RKO (cell line): ENCODE measurements around the gene PHKB.
"Not testable (repeated sequence)": the region's sequence is repeated elsewhere in the genome, so short reads cannot be mapped to it uniquely, and the experiment has no call there.

Experiments used
- DNase-seq: peaks from one replicate; pipeline ENCODE4 v3.0.0-alpha.2; 2016; ENCODE audit warnings: low spot score

PHKB gene

DNA sequence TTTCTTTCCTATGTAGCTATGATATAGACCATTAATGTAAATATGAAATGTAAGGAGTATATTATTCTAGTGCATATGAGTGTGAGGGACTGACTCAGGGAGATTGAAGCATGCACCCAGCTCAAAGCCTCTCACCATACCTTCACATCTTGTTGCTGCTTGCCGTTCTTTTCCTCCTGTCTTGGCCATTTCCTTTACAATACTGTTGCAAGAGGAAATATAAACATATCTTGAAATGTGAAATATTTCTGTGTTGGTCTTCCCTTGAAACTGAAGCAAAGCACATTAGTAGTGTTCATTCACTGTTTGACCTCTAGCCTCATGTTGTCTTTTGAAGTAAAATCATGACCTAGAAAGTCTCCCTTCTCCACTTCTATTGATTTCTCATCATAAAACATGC lies 46.6 kb downstream of the PHKB start:
- DNase-seq, result no peak

DNA sequence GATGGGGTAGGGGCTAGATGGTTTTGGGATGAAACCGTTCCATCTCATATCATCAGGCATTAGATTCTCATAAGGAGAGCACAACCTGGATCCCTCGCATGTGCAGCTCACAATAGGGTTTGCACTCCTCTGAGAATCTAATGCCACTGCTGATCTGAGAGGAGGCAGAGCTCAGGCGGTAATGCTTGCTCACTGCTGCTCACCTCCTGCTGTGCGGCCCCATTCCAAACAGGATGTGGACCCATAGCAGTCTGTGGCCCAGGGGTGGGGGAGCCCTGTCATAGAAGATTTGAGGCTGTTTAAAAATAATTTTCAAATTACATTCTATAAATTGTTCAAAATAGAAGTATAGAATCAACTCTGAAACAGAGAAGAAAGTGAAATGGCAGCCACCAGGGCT lies 50.8 kb downstream of the PHKB start:
- DNase-seq, result no peak

DNA sequence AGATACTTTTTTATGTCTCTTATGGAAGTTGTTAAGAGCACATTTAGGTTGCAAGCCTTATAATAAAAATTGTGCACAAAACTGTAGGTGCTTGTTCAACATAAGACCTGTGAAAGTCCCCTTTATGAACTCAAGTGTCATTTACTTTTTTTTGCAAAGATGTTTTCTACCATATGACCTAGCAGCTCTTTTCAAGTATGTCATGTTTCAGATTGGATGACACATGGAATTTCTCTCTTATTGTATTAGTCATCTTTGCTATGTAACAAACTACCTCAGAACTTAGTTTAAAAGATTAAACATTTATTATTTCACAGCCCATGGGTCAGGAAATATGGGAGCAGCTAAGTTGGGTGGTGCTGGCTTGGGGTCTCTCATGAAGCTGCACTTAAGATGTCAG lies 57.9 kb downstream of the PHKB start:
- DNase-seq, result peak; percentile 46

DNA sequence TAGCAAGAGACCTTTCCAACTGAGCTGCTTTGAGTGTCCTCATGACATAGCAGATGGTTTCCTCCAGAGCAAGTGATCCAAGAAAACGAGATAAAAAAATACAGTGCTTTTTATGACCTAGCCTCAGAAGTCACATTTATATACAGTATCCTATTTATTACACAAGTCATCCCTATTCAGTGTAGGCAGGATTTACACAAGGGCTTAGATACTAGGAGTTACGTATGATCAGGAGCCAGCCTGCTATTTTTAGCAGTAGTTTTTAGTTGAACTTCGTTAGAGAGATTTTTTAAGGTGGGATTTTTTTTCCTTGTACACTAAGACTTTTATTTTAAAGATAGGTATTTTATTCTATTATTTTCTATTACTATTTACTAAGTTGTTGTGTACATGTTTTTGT lies 58.4 kb downstream of the PHKB start:
- DNase-seq, result no peak

DNA sequence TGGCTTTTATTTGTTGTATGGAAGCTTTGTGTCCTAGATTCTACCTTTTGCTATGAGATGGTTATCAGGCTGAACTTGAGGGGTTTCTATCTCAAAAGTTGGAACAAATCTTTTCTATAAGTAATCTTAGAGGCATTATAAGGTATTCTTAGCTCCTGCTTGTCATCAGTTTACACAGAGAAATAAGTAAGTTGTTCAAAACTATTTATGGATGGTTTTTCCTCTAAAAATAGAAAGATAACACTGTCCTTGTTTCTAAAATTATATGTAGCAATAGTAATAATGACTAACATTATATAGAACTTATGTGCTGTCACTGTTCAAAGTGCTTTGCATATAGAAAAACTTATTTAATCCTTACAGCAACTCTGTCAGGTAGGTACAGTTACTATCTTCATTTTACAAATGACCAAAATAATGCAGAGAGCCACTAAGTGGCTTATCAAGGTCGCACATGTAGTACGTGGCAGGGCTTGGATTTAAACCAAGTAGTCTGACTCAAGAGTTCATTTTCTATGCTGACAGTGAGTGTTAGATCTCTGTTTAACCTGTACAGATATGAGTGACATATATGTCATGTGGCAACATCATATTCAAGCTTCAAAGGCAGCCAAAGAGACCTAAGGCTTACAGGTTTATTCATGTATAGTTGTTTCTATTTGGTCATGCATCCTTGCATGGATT lies 59.0 kb downstream of the PHKB start:
- DNase-seq, result peak; percentile 50

DNA sequence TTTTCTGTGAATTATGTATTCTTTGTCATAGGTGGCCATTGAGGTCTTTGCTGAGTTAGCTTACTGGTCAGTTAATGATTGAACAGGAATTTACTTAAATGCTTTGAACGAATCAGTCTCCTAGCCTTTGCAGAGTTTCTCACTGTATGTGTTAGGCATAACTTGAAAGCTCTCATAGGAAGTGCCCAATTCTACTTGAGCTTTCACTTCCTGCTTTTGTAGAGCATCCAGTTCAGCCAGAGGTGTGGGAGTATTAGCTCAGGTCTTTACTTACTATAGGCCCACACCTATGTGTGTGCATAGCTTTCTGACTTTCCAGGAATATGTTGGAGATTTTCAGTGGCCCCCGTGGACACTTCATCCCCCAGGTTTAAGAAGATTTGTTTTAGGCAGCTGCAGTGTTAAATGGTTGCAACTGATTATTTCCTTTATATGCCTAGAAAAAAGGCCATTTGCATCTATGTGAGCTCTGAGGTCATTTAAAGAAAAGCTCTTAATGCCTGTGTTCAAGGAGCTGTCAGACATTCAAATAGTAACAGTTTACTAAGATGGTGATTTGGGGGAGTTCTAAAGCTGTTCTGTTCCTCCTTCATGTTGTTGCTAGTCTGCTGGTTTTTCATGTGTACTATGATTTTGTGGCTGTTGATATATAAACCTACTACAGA lies 62.3 kb downstream of the PHKB start:
- DNase-seq, result no peak

DNA sequence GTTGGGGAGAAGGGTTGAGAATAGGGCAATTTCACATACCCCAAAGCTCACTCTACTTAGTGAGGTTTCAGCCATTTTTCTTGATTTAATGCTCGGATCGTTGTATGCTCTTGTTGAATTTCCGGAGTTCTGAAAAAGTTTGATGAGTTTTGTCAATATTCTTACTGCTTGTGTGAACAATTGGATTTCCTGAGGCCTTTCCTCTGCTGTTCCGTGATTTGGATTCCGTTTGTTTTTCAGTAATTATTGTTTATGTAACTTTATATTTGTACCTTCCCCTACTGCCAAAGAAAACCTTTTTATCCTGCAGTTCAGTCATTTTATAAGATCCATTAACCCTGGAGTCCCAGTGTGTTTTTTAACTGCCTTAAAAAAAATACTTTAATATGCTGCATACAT lies 62.9 kb downstream of the PHKB start:
- no peak for DNase-seq

DNA sequence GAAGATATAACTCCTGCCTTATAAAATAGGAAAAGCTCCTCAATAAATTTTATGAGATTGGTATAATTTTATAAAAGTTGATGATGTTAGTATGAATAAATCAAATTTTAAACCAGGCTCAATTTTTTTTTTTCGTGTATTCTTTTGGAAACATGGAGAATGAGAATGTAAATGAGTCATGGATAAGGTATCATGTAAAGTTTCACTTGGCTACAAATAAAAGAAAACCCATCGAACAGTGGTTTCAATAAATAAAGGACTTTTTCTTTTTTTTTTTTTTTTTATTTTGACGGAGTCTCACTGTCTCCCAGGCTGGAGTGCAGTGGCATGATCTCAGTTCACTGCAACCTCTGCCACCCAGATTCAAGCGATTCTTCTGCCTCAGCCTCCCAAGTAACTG lies 67.3 kb downstream of the PHKB start:
- no peak for DNase-seq

DNA sequence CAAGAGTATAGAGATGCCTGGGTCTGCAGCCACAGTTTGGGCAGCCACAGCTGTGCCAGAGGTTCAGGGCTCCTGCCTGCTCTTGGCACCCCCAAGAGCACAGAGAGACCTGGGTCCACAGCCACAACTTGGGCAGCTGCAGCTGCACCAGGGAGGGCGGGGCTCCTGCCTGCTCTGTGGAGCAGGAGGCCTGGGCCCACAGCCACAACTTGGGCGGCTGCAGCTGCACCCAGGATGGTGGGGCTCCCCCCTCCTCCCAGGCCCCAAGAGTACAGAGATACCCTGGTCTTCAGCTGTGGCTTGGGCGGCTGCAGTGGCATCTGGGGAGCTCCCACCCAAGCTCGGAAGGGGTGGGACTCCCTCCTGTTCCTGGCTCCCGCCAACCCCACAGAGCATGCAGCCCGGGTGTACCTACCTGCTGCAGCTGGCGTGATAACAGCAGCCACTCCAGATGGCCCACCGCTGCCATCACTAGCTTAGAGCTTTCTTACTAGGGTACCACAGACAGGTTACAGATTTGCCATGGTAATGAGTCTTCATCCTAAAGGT lies 72.7 kb downstream of the PHKB start:
- DNase-seq, result no peak

DNA sequence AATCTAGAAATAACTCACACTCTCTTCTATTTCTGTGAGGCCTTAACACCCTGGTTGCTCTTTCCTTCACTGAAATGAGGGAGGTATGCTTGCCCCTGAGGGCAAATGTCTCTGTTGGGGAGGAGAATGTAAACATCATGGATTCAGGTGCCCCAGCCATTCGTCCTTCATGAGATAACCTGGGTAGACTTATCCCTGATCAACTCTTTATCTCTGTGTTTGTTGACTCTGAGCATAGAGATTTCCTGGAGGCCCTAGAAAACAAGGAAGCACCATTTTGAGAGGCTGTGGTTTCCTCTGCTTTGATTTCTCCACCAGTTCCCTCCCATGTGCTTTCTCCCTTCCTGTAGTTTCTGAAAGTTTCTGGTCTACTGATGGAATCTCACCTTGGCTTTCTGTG lies 77.3 kb downstream of the PHKB start:
- DNase-seq, result no peak

DNA sequence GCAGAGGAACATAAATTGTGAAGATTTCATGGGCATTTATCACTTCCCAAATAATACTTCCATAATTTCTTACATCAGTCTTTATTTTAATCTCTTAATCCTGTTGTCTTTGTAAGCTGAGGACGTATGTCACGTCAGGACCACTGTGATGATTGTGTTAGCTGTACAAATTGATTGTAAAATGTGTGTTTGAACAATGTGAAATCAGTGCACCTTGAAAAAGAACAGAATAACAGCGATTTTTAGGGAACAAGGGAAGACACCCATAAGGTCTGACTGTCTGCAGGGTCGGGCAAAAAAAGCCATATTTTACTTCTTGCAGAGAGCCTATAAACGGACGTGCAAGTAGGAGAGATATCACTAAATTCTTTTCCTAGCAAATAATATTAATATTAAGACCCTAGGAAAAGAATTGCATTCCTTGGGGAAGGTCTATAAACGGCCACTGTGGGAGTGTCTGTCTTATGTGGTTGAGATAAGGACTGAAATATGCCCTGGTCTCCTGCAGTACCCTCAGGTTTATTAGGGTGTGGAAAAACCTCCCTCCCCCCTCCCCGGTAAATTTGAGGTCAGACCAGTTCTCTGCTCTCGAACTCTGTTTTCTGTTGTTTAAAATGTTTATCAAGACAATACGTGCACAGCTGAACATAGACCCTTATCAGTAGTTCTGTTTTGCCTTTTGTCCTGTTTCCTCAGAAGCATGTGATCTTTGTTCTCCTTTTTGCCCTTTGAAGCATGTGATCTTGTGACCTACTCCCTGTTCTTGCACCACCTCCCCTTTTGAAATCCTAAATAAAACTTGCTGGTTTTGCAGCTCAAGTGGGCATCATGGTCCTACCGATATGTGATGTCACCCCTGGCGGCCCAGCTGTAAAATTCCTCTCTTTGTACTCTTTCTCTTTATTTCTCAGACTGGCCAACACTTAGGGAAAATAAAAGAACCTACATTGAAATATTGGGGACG lies 78.9 kb downstream of the PHKB start:
- not testable (repeated sequence) for DNase-seq

DNA sequence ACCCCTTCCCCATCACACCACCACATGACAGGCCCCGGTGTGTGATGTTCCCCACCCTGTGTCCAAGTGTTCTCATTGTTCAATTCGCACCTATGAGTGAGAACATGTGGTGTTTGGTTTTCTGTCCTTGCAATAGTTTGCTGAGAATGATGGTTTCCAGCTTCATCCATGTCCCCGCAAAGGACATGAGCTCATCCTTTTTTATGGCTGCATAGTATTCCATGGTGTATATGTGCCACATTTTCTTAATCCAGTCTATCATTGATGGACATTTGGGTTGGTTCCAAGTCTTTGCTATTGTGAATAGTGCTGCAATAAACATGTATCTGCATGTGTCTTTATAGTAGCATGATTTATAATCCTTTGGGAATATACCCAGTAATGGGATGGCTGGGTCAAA lies 80.0 kb downstream of the PHKB start:
- not testable (repeated sequence) for DNase-seq

DNA sequence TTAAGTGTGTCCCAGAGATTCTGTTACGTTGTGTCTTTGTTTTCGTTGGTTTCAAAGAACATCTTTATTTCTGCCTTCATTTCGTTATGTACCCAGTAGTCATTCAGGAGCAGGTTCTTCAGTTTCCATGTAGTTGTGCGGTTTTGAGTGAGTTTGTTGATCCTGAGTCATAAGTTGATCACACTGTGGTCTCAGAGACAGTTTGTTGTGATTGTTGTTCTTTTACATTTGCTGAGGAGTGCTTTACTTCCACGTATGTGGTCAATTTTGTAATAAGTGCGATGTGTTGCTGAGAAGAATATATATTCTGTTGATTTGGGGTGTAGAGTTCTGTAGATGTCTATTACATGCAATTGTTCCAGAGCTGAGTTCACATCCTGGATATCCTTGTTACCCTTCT lies 83.1 kb downstream of the PHKB start:
- DNase-seq, result not testable (repeated sequence)

DNA sequence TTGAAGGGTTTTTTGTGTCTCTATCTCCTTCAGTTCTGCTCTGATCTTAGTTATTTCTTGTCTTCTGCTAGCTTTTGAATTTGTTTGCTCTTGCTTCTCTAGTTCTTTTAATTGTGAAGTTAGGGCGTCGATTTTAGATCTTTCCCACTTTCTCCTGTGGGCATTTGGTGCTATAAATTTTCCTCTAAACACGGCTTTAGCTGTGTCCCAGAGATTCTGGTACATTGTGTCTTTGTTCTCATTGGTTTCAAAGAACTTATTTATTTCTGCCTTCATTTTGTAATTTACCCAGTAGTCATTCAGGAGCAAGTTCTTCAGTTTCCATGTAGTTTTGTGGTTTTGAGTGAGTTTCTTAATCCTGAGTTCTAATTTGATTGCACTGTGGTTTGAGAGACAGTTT lies 90.1 kb downstream of the PHKB start:
- not testable (repeated sequence) for DNase-seq

DNA sequence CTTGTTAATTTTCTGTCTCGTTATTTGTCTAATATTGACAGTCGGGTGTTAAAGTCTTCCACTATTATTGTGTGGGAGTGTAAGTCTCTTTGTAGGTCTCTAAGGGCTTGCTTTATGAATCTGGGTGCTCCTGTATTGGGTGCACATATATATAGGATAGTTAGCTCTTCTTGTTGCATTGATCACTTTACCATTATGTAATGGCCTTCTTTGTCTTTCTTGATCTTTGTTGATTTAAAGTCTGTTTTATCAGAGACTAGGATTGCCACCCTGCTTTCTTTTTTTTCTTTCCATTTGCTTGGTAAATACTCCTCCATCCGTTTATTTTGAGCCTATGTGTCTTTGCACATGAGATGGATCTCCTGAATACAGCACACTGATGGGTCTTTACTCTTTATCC lies 90.6 kb downstream of the PHKB start:
- not testable (repeated sequence) for DNase-seq

DNA sequence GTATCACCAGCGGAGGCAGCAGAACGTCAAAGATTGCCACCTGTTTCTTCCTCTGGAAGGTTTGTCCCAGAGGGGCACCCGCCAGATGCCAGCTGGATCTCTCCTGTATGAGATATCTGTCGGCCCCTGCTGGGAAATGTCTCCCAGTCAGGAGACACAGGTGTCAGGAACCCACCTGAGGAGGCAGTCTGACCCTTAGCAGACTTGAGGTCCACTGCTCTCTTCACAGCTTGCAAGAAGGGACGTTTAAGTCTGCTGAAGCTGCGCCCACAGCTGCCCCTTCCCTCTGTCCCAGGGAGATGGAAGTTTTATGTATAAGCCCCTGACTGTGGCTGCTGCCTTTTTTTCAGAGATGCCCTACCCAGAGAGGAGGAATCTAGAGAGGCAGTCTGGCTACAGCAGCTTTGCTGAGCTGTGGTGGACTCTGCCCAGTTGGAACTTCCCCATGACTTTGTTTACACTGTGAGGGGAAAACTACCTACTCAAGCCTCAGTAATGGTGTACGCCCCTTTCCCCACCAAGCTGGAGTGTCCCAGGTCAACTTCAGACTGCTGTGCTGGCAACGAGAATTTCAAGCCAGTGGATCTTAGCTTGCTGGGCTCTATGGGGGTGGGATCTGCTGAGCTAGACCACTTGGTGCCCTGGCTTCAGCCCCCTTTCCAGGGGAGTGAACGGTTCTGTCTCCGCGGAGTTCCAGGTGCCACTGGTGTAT lies 92.9 kb downstream of the PHKB start:
- no peak for DNase-seq

DNA sequence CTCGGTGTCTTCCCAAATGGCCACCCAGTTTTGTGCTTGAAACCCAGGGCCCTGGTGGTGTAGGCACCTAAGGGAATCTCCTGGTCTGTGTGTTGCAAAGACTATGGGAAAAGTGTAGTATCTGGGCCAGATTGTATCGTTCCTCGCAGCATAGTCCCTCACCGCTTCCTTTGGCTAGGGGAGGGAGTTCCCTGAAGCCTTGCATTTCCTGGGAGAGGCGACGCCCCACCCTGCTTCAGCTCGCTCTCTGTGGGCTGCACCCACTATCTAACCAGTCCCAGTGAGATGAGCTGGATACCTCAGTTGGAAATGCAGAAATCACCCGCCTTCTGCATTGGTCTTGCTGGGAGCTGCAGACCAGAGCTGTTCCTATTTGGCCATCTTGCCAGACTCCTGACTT lies 93.5 kb downstream of the PHKB start:
- not testable (repeated sequence) for DNase-seq

DNA sequence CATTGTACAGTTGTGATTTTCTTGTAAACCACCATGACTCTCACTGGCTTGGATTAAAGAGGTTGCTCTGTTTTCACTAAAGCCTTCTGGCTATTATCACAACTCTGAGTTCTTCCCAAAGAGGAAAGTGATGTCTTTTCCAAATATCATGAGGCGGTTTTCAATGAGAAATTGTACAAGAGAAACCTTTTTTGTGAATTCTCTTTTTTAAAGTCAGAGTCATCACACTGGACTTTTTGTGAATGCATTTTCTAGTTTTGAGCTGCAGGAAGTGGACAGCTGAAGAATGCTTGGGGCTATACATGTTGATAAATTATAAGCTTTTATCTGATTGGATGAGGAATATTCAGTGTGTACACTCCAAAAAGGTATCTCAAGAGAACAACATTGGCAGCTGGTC lies 100.2 kb downstream of the PHKB start:
- no peak for DNase-seq

DNA sequence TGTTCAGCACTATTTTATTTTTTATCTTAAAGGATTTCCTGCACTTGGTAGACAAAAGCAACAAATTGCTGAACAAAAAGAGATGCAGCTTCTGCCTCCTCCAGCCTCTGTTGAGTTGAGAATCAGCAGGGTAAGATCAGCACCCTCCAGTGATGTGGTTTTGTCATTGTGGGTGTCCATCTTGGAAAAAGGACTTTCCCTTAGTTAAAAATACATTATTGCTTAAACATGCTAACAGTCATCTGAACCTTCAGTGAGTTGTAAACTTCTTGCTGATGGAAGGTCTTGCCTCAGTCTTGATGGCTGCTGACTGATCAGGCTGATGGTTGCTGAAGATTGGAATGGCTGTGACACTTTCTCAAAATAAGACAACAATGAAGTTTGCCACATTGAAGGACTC lies 101.2 kb downstream of the PHKB start:
- DNase-seq, result no peak

DNA sequence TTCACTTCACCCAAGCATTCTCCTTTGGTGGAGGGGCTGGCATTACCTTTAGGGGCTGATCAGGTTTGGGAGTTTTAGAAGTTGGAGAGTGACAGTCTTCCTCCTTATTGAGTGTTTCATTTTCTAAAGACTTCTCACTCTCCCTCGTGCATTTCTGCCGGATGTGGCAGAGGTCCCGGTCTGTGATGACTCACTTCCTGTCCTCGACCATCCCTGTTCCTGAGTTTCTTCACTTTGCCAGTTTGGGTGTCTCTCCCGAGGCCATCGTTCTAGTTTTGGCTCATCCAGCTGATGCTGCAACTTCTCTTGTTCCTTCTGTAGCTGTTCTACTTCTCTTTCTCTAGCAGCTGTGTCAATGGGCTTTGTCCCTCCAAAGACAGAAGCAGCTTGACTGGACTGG lies 104.3 kb downstream of the PHKB start:
- no peak for DNase-seq

DNA sequence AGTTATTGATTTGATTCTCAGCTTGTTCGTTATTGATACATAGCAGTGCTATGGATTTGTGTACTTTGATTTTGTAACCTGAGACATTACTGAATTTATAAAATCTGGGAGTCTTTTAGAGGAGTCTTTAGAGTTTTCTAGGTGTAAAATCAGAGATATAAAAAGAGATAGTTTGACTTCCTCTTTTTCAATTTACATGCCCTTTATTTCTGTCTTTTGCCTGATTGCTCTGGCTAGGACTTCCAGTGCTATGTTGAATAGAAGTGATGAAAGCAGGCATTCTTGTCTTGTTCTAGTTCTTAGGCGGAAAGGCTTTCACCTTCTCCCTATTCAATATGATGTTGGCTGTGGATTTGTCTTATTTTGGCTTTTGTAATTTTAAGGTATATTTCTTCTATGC lies 106.2 kb downstream of the PHKB start:
- no peak for DNase-seq

DNA sequence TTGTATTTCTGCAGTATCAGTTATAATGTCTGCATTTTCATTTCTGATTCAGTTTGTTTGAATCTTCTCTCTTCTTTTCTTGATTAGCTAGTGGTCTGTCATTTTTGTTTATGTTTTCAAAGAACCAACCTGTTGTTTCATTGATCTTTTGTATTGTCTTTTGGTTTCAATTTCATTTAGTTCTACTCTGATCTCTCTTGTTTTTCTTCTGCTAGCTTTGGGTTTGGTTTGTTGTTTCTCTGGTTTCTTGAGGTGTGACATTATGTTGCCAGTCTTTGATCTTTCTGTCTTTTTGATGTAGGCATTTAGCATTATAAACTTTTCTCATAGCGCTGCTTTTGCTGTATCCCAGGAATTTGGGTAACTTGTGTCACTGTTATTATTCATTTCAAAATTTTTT lies 107.2 kb downstream of the PHKB start:
- DNase-seq, result no peak
